ENCODE results near the gene PRKAR2B.

PRKAR2B gene

DNA sequence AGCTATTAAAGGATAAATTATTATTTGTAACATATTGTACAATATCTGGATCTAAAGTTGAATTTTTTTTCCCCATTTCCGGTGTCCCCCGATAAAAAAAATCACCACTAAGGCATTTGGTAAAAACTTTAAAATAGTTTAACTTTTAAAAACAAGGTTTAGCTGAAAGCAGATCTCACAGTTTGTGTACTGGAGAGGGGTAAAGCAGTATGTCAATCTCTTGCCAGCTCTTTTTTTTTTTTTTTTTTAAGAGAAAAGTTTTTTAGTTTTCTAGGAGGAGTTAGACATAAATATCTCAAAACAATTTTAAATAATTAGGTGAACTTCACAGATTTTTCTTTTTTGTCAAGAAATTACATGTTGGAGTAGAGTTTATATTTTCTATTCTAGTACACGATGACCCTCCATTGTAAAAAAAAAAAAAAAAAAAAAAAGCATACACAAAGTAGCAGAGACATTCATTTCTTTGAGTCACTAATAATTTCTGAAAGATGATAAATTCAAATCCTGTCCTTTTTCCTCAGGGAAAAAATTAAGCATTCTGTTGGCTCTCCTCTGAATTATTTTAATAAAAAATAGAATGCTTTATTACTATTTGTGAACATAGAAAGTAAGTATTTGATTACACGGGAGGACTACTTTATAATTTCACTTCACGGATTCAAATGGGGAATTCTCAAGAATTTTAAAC lies 122.4 kb downstream of the PRKAR2B start:
- DNase-seq: no peak

DNA sequence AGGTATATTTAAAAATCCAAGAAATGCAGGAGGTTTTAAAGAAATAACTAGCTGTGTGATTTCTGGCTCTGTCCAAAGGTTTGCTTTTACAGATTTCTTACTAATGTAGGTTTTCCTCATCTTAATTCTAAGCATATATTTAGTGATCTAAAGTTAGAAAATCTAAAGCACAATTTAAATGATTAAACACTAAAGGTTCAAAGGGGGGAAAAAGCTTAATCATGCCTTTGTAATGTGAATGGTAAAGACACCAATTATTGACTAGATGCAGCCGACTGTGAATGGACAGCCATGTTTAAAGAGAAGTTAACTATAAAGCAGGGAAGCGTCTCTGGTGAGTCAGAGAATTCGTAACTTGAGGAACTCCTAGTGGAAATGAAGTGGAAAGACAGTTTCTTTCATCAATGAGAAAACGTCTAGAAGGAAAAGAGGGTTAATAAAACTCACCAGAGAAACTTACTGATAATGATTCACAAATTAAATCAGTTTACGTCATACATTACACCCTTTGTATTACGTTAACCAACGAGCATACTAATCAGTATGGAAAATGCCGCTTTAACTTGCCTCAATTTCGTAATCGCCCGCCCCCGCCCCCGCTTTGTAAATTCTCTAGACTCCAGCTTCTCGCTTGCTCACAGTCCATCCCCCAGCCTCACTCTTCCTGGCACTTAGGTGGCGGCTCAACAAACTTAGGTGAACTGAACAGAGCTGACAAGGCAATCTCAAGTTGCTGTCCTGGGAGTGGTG lies 123.2 kb downstream of the PRKAR2B start:
- peak; percentile 76 for DNase-seq

DNA sequence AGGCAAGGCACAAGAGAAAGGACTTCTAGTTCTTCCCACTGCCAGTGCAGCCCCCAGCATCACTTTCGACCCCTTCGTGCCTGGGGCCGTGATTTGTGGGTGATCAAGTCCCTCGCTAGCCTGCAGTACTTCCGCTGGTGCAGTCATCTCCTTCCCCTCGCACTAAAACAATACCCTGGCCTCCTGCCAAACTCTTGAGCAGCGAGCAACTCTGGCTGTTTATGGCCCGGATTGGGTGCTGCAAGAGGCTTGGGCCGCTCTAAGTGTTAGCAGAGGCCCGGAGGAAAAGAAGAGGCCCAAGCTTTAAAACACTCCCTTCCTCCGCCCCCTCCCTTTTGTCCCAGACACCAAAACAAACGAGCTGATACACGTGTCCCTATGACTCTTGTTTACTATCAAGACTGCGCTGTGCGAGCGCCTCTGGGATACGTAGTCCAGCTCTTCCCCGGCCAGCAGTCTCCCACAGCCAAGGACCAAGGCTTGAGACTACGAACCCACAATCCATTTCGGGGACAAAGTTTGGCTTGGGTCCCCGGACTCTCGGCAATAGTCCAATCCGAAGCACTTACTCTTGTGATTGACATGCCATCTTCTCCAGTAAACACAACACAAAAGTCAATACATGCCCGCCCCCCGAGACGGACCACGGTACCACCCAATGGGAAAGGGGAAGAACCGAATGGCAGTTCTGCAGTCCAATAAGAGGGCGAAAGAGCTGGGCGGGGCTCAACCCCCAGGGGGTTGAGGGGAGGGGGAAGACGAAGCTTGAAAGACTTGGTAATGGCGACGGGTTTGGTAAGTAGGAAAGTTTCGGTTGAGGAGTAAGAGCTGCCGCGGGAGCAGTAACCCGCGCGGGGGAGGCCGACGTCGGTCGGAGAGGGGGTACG lies 124.0 kb downstream of the PRKAR2B start, which contains the start of gene HBP1:
TSS of gene HBP1 (plus strand) at position 771 of the 887 bp plus-strand sequence. CDS start 10,891 bp downstream, outside the sequence.
- peak; percentile 97 for DNase-seq

DNA sequence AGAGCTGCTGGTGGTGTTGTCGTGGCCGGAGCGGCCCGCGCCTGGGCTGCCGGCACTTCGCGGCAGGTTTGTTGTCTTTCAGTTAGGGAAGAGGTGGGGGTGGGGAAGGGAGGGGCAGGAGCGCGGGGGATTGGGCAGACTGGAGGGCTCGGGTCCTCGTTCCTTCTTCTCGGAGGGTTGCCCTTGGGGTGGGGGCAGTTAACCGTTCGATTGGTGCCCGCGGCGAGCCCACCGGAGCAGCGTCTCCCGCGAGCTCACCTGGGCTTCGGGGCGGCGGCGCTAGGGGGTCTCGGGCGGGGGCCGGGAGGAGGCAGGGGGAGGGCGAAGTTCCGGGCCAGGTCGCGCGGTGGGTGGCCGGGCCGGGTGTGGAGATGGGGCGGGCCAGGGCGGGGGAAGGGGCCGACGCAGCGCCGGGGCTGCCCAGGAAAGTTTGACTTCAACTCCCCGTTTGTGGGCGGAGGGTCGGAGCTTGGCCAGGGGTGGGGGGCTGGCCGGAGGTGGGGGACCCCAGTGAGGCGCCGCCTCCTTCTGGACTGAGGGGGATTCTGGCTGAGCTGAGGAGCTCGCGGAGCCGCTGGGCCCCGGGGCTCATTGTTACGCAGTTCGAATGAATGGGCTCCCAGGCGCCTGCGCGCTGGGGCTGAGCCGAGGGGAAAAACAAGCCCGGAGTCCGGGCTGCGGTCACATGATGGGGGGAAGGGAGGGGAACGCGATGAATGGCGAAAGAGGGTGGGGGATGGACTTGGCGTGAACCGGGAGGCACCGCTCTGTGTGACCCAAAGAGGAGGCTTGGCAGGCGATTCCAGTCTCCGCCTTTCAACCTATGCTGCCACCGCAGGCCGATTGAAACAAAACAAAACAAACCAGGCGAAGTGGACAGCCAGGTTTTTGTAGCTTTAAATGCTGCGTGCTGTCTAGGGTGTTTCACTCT lies 124.9 kb downstream of the PRKAR2B start:
- DNase-seq: peak; percentile 84

DNA sequence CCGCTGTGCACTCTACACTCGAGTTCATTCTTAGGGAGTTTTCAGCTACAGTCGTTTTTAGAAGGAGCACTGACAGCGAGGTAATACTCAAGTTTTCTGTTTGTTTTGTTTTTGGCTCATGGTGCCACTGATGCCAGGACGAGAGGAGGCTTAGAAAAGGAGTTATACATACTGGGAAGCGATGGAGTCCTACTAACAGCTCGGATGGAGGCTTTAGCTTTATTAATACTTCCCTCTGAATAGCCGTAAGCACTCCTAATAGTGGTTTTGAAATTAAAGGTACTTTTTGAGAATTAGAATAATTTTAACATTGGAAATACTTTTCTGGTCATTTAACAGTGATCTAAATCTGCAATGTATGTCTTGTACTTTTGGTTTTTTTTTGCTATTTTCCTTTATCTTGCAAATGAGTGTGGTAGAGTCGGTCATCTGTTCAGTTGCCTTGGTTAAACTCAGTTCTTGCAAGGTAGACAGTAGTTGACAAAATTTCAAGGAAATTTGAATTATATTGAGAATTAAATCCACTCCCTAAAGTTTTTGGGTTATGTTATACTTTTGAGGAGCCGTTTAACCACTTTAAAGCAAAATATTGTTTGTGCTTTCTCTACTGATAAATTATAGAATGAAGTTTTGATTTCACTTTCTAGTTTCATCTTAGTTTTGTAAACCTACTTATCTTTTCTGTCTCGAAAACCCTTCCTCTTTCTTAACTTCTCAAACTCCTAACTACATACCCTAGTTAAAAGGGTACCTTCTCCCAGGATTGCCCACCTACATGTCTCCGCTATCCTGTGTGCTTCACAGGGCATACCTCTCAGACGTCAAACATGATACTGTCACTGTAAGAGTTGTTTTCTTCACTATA lies 125.8 kb downstream of the PRKAR2B start:
- no peak for DNase-seq

DNA sequence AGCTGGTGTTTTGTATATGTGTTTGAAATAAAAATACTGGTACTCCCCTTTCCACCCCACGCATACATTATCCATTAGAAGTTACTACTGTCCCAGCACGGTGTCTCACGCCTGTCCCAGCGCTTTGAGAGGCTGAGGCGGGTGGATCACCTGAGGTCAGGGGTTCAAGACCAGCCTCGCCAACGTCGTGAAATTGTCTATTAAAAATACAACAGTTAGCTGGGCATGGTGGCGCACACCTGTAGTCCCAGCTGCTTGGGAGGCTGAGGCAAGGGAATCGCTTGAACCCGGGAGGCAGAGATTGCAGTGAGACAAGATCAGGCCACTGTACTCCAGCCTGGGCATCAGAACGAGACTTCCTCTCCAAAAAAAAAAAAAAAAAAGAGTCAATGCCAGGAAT lies 127.0 kb downstream of the PRKAR2B start:
- no peak for DNase-seq

DNA sequence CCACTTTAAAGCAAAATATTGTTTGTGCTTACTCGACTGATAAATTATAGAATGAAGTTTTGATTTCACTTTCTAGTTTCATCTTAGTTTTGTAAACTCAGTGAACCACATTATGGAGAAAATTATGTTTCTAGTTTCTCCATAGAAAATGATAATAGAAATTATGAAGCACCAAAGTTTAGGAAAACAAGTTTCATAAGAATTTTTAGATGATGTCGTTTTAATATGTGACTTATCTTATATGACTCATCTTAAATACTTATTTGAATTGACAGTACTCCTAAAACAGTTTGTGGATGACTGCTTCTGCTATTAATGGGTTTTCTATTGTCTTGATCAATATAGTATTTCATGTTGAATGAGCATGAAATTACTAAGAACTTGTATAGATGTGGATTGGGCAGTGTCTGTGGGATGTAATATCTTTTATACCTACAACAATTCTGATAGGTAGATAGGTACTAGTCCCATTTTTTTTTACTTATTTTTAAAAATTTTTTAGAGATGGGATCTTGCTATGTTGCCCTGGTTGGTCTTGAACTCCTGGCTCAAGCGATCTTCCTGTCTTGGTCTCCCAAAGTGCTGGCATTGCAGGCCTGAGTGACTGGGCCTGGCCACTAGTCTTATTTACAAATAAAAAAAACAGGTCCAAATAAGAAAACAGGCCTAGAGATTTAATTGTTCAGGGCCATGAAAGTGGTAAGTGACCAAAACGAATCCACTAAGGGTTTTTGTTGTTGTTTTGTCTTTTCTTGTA lies 127.9 kb downstream of the PRKAR2B start:
- DNase-seq: no peak

DNA sequence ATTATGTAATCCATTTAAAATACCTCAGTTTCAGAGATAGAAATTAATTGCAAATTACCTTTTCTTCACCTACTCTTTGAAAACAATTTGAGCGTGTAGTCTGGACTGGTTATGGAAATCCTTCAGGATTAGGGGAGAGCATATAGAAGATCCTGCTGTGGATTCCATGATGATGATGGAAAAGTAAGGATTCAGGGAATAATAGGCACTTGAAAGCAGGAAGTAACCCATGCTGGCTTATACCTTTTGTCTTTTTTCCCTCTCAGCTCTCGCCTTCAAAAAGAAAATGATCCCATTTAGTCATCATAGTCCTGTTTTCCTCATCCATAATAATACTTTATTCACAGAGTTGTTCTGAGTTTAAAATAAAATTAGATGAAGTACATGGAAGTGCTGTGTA lies 128.7 kb downstream of the PRKAR2B start:
- DNase-seq: no peak

DNA sequence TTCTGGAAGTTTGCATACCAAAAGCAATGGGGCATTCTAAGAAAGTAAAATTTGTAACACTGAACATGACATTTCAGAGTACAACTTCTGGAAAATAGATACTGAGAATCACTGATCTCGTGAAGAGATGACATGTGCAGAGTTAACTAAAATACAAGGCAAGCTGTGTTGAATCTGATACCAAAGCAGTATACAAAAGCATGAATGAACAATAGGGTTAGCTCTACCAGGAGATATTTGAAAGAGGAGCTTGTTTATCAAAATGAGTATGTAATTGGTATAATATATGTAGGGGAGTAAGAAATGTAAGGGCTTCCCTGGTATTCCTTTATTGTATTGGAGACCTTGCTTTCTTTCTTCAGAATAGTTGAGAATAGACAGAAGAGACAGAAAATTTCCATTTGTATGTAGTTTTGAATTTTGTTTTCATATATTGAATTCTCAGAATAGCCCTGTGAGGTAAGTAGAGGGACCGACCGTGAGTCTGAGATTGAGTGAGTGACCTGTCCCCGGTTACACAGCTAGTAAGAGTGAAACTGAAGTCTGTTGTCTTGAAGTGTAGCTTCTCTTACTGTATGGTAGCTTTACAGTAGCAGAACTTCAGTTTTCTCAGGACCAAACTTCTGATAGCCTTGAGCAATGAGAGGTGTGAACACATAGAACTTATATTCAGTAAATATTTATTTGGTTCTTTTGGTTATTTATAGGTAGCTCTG lies 129.3 kb downstream of the PRKAR2B start:
- no peak for DNase-seq

DNA sequence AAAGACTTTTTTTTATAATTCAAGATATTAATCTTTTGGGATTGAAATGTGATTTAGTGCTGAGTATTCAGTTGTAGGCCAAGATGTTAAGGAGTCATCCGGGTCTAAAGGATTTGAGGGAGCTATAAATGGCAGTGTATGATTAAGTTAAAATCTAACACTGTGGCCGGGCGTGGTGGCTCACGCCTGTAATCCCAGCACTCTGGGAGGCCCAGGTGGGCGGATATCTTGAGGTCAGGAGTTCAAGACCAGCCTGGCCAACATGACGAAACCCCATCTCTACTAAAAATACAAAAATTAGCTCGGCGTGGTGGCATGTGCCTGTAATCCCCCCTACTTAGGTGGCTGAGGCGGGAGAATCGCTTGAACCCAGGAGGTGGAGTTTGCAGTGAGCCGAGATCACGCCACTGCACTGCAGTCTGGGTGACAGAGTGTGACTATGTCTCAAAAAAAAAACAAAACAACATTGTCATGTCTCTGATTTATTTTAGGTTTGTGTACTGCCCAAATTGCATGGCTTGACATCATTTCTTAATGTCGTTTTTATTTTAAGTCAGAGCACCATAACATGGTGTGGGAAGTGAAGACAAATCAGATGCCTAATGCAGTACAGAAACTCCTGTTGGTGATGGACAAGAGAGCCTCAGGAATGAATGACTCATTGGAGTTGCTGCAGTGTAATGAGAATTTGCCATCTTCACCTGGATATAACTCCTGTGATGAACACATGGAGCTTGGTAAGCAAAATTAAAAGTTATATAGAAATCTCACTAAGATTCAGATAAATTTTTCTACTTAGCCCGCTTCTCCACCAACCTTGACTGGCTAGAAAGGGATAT lies 135.0 kb downstream of the PRKAR2B start:
- DNase-seq: no peak

DNA sequence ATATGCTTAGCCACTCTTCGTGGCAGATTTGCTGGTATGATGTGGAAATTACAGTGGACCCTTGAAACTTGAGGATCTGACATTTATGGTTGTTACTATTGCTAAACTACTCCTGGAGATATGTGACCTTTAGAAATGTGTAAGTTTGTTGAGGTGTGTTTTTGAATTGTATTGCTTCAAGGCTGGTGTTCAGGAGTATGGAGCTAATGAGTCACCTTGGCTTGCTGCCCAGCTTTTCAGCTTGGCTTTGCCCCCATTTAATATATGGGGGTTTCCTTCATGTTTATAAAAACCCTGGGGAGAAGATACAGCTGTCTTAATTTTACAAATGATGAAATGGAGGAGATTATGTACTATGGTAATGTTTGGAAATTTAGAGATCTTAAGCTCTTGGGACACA lies 135.9 kb downstream of the PRKAR2B start:
- peak; percentile 79 for DNase-seq

DNA sequence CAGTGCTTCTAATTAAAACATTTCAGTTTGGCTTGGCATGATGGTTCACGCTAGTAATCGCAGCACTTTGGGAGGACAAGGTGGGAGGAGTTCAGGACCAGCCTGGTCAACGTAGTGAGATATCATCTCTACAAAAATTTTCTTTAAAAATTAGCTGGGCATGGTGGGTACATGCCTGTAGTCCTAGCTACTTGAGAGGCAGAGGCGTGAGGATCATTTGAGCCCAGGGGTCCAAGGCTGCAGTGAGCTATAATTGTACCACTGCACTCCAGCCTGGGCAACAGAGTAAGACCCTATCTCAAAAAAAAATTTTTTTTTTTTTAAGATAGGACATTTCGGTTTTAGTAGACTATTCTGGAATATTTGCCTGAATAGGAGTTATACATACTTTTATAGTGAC lies 136.7 kb downstream of the PRKAR2B start:
- no peak for DNase-seq

DNA sequence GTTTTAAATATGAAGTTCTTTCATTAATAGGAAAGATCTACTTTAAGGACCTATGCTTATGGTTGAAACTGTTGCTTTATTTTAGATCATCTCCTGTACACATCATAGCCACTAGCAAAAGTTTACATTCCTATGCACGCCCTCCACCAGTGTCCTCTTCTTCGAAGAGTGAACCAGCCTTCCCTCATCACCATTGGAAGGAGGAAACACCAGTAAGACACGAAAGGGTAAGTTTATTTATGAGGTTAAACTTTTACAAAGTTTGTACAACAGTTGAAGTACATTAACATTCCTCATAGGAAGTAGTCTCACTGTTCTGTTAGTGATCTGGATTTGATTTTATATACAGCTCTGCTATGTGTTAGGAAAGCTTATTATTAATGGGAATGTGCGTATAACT lies 141.2 kb downstream of the PRKAR2B start:
- DNase-seq: no peak

DNA sequence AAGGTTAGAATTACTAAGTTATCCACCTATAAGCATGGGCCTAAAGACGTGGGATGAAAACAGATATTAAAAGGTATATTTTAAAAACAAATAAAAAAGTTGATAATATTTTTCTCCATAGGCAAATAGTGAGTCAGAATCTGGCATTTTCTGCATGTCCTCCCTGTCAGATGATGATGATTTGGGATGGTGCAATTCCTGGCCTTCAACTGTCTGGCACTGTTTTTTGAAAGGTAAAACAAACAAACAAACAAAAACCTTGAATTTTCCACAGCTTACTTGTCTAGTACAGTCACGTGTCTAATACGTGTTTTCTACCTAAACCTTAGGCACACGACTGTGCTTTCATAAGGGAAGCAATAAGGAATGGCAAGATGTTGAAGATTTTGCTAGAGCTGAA lies 141.7 kb downstream of the PRKAR2B start:
- DNase-seq: no peak

DNA sequence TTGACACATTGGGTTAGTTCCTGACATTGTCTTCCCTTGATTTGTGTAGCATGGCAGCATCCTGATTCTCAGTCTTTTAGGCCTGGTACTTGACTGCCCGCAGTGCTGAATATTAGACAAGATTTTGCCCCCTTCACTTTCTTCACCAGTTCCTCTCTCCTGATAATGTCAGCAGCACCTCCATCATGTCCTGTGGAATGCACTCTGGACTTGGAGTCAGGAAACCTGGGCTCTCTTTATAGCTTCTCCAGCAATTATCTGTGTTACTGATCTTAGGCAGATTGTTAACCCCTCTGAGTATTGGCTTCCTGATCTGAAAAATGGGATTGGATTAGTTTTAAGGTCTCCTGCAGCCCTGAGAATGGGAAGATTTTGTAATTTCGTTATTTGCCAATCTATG lies 143.3 kb downstream of the PRKAR2B start:
- no peak for DNase-seq

DNA sequence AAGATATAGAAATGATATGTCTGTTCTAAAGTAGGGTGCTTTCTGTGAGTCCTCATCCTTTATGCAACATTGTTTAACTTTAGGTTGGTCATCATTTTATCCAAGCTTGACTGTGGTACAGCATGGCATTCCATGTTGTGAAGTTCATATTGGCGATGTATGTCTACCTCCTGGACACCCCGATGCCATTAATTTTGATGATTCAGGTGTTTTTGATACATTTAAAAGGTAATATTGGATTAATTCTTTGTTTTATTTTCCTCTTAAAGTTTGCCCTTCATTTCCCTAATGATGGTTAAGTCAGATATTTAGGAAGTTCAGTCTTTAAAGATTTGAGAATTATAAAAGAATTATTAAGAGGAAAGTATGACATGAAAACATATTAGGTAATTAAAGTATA lies 145.6 kb downstream of the PRKAR2B start:
- no peak for DNase-seq

DNA sequence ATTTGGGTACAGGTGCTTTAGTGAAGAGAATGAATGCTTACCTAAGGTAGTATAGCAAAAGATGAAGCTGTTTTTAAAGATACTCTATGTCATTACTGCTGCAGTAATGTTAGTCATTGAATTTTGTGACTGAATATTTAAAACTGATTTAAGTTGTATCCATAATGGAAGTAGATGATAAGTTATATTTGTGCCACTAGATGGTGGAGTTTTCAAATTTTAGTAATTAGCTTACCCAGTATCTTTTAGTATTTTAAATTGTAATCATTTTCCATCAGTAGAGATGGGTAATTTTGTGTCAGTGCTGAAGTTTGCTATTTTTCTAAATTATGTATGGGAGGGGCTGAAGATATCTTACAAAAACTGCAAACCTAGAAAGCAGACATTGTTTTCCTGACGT lies 149.5 kb downstream of the PRKAR2B start:
- no peak for DNase-seq

DNA sequence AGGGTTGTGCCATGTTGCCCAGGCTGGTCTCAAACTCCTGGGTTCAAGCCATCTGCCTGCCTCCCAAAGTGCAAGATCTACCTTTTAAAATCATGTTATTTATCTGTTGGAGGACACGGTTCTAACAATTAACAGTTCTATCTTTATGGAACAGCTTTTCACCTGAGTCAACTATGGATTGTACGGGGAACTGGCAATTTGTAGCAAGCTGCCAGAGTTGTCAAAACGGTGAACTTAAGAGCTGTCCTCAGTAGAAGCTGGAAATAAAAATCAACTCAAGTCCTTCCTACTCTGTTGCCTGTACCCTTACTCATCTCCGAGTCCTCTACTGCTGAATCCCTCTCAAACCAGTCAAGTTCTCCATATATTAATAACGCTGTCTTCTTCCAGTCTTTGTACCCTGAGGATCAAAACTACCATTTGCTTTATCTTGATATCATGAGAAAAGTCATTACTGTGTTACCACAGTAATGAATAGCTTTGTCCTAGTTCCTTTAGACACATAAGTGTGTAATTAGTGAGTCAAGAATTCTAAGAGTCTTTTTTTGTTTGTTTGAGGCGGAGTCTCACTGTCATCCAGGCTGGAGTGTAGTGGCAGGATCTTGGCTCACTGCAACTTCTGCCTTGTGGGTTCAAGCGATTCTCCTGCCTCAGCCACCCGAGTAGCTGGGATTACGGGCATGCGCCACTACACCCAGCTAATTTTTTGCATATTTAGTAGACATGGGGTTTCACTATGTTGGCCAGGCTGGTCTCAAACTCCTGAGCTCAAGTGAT lies 152.5 kb downstream of the PRKAR2B start:
- no peak for DNase-seq

All from activated naive CD4-positive, alpha-beta T cell treated with anti-CD3 and anti-CD28 coated beads, Interleukin-2, amount 50 U/mL, for 16 hours (primary cell).